ENCODE measurements around the gene HIRA.

GRCh38 chr22:19410941-19411689, 20.4 kb downstream of the HIRA start:
- no peak for TF ChIP-seq POLR2A (IDR thresholded peaks at IDR 0.05)
- TF ChIP-seq CTCF (IDR thresholded peaks at IDR 0.05 in 8 of 11, conservative IDR thresholded peaks at IDR 0.05 in 3 of 11): no peak
